ENCODE measurements around the gene NEMP1. TPM values are rescaled to one million over a fixed set of nuclear protein-coding genes. Genes with fewer than 3 reads are reported as not detected.
"Not testable (repeated sequence)": the region's sequence is repeated elsewhere in the genome, so short reads cannot be mapped to it uniquely, and the experiment has no call there.

NEMP1 gene
- polyA plus RNA-seq, 1 donor (not counting 4 experiments of a cell fraction or from before 2014, with no cell fraction given): 18.6 TPM

DNA sequence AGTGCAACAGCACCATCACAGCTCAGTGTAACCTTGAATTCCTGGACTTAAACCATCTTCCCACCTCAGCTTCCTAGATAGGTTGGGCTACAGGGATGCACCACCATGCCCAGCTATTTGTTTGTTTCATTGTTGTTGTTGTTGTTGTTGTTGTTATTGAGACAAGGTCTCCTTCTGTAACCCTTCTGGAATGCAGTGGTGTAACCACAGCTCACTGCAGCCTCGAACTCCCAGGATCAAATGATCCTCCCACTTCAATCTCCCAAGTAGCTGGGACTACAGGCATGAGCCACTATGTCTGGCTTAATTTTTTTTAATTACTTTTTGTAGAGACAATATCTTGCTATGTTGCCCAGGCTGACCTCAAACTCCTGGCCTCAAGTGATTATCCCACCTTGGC, 1.2 kb upstream of the NEMP1 start:
- Histone ChIP-seq H3K4me3 (ENCODE audit: control insufficient read depth in 2 of 3, extremely low read depth in 1 of 3, insufficient read depth in 2 of 3, low read depth in 1 of 3, low read length in 3 of 3) (no peak overlapping the region), H3K4me2 (ENCODE audit: control insufficient read depth, extremely low read depth, insufficient read depth, low read depth, low read length) (no peak overlapping the region), H3K27ac (ENCODE audit: control insufficient read depth, insufficient read depth, low read length) (no peak overlapping the region), H3K4me1 (ENCODE audit: control insufficient read depth, extremely low read depth, insufficient read depth, low read length) (peaks cover 4% of the 10 kb centered on the region), H3K79me2 (ENCODE audit: control insufficient read depth, insufficient read depth, low read length) (peaks cover 14% of the 10 kb centered on the region), H2AFZ (ENCODE audit: control insufficient read depth, low read length) (no peak overlapping the region), H3K9me1 (ENCODE audit: control insufficient read depth, extremely low read depth, insufficient read depth, low read length) (no peaks in the 10 kb centered on the region), H3K27me3 (ENCODE audit: control insufficient read depth, extremely low read depth, insufficient read depth, low read length) (no peaks in the 10 kb centered on the region), H4K20me1 (ENCODE audit: control insufficient read depth, extremely low read depth, insufficient read depth, low read length) (no peaks in the 10 kb centered on the region), H3K9ac (ENCODE audit: control insufficient read depth, extremely low read depth, insufficient read depth, low read length) (no peak overlapping the region), H3K36me3 (ENCODE audit: control insufficient read depth in 2 of 2, extremely low read depth in 1 of 2, insufficient read depth in 2 of 2, low read length in 2 of 2) (no peaks in the 10 kb centered on the region), H3K9me3 (ENCODE audit: control insufficient read depth, low read depth, low read length) (no peaks in the 10 kb centered on the region)
- FAIRE-seq (no peak), DNase-seq (ENCODE audit: low read depth, low spot score) (no peak)
- dilution Hi-C loops (cut with MboI; ENCODE audit: extremely low pct_ligation_motif_present, low sequenced_read_pairs): no loop called here
- no peak for TF ChIP-seq EZH2 (IDR thresholded peaks at IDR 0.05; ENCODE audit: low read length)
- TF ChIP-seq, protein P1, sequence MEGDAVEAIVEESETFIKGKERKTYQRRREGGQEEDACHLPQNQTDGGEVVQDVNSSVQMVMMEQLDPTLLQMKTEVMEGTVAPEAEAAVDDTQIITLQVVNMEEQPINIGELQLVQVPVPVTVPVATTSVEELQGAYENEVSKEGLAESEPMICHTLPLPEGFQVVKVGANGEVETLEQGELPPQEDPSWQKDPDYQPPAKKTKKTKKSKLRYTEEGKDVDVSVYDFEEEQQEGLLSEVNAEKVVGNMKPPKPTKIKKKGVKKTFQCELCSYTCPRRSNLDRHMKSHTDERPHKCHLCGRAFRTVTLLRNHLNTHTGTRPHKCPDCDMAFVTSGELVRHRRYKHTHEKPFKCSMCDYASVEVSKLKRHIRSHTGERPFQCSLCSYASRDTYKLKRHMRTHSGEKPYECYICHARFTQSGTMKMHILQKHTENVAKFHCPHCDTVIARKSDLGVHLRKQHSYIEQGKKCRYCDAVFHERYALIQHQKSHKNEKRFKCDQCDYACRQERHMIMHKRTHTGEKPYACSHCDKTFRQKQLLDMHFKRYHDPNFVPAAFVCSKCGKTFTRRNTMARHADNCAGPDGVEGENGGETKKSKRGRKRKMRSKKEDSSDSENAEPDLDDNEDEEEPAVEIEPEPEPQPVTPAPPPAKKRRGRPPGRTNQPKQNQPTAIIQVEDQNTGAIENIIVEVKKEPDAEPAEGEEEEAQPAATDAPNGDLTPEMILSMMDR (optimal IDR thresholded peaks at IDR 0.05 in 1 of 3, IDR thresholded peaks at IDR 0.05 in 1 of 3, conservative IDR thresholded peaks at IDR 0.05 in 1 of 3; ENCODE audit: extremely low read depth in 1 of 3, insufficient read depth in 2 of 3, low read length in 3 of 3): no peak

DNA sequence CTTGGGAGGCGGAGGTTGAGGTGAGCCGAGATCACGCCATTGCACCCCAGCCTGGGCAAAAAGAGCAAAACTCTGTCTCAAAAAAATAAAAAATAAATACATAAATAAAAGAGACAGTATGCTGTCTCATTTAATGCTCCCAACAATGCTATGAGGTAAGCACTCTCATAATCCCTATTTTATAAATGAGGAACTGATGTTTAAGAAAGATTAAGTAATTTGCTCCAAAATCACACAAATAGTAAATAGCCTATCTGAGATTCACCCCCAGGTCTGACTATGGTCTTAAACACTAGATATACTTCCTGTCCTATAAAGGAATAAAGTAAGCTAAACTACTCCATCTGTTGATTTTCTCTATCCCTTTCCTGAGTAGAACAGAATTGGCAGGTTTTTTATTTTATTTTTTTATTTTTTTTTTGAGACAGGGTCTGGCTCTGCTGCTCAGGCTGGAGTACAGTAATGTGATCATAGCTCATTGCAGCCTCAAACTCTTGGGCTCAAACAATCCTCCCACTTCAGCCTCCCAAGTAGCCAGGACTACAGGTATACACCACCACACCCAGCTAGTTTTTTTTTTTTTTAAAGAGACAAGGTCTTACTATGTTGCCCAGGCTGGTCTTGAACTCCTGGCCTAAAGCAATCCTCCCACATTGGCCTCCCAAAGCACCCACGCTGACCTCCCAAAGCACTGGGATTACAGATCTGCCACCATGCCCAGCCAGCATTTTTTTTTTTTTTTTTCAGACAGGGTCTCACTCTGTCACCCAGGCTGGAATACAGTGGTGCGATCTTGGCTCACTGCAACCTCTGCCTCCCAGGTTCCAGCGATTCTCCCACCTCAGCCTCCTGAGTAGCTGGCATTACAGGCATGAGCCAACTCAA, 4.8 kb downstream of the NEMP1 start:
- H3K4me1 ChIP-seq (ENCODE audit: control insufficient read depth, extremely low read depth, insufficient read depth, low read length); DNase-seq (ENCODE audit: low read depth, low spot score); H2AFZ ChIP-seq (ENCODE audit: control insufficient read depth, low read length); FAIRE-seq; H3K27me3 ChIP-seq (ENCODE audit: control insufficient read depth, extremely low read depth, insufficient read depth, low read length); H3K9me3 ChIP-seq (ENCODE audit: control insufficient read depth, low read depth, low read length); dilution Hi-C loops (cut with MboI; ENCODE audit: extremely low pct_ligation_motif_present, low sequenced_read_pairs); H4K20me1 ChIP-seq (ENCODE audit: control insufficient read depth, extremely low read depth, insufficient read depth, low read length); H3K4me3 ChIP-seq (ENCODE audit: control insufficient read depth in 2 of 3, extremely low read depth in 1 of 3, insufficient read depth in 2 of 3, low read depth in 1 of 3, low read length in 3 of 3); H3K9me1 ChIP-seq (ENCODE audit: control insufficient read depth, extremely low read depth, insufficient read depth, low read length): not testable (repeated sequence)
- H3K27ac ChIP-seq (ENCODE audit: control insufficient read depth, insufficient read depth, low read length): peak overlapping the region; percentile 13
- peaks cover 14% of the 10 kb centered on the region for H3K79me2 ChIP-seq (ENCODE audit: control insufficient read depth, insufficient read depth, low read length)
- peak overlapping the region; percentile 20 for H3K4me2 ChIP-seq (ENCODE audit: control insufficient read depth, extremely low read depth, insufficient read depth, low read depth, low read length)
- peaks cover 0 to 20% of the 10 kb centered on the region in 2 experiments for H3K36me3 ChIP-seq (ENCODE audit: control insufficient read depth in 2 of 2, extremely low read depth in 1 of 2, insufficient read depth in 2 of 2, low read length in 2 of 2)
- peak overlapping the region; percentile 33 for H3K9ac ChIP-seq (ENCODE audit: control insufficient read depth, extremely low read depth, insufficient read depth, low read length)
